H1 (cell line): ENCODE results near the gene CDC73. TPM values are rescaled to one million over a fixed set of nuclear protein-coding genes. Genes with fewer than 3 reads are reported as not detected.

ENCODE experiments used
- CTCF ChIA-PET: fragments of 300-600 bp; sonication (Branson Sonifier 250); formaldehyde crosslinking; loops from one replicate; lab custom pipeline; 2021; ENCODE audit not compliant: partially characterized antibody; lab: Charles Lee
- POLR2A ChIA-PET: fragments of 300-600 bp; sonication (Branson Sonifier 250); formaldehyde crosslinking; loops from one replicate; lab custom pipeline; 2021; ENCODE audit warnings: inconsistent platforms; ENCODE audit not compliant: partially characterized antibody; lab: Charles Lee
- DNase-seq, 2 experiments: peaks; one replicate each; pipeline versions ENCODE4 v3.0.0 to v3.0.0-alpha.2; 2010 to 2022; ENCODE audit warnings: low spot score in 2 of 2, low read depth in 1 of 2, mixed read lengths in 1 of 2
- FAIRE-seq: peaks from 2 replicates; lab custom pipeline; 2011; peaks lifted over from hg19 to GRCh38; lab: Jason Lieb, UNC
- H2AFZ ChIP-seq: 2 replicates; pipeline ENCODE4 v1.8.1; 2012; ENCODE audit warnings: low read length, inconsistent platforms
- H2AK5ac ChIP-seq: 2 replicates; pipeline ENCODE4 v1.6.1; 2013; ENCODE audit warnings: low read depth, low read length
- H2BK120ac ChIP-seq: replicated peaks from 2 replicates; pipeline ENCODE3; 2013; ENCODE audit warnings: low read depth, low read length, inconsistent platforms
- H2BK12ac ChIP-seq: 2 replicates; pipeline ENCODE4 v1.6.1; 2013; ENCODE audit warnings: low read depth, low read length
- H2BK15ac ChIP-seq: 2 replicates; pipeline ENCODE4 v1.6.1; 2013; ENCODE audit warnings: low read length
- H2BK20ac ChIP-seq: 2 replicates; pipeline ENCODE4 v1.6.1; 2013; ENCODE audit warnings: low read length
- H2BK5ac ChIP-seq: 2 replicates; pipeline ENCODE4 v1.6.1; 2013; ENCODE audit warnings: low read depth, low read length
- H3K14ac ChIP-seq: 2 replicates; pipeline ENCODE4 v1.6.1; 2013; ENCODE audit warnings: inconsistent platforms; ENCODE audit not compliant: insufficient read length
- H3K18ac ChIP-seq: 2 replicates; pipeline ENCODE4 v1.6.1; 2013; ENCODE audit warnings: low read length; ENCODE audit errors: extremely low read depth
- H3K23ac ChIP-seq: 2 replicates; pipeline ENCODE4 v1.6.1; 2013; ENCODE audit warnings: inconsistent platforms; ENCODE audit not compliant: insufficient read length
- H3K23me2 ChIP-seq: 2 replicates; pipeline ENCODE4 v1.6.1; 2013; ENCODE audit warnings: low read depth, low read length
- H3K27ac ChIP-seq: 2 replicates; pipeline ENCODE4 v1.6.1; 2011; ENCODE audit warnings: low read depth, low read length, inconsistent platforms
- H3K27me3 ChIP-seq, 4 experiments: replicated peaks in 1 of 4; 1 replicate in 1 of 4; 2 replicates in 3 of 4; pipeline versions ENCODE4 v1.6.1 to v1.8.1; 2011 to 2013; ENCODE audit warnings: low read length in 3 of 4, mild to moderate bottlenecking in 3 of 4, inconsistent platforms in 2 of 4, mixed read lengths in 2 of 4, moderate library complexity in 1 of 4; ENCODE audit not compliant: control insufficient read depth in 3 of 4, insufficient read depth in 3 of 4; ENCODE audit errors: extremely low read depth in 1 of 4
- H3K36me3 ChIP-seq, 4 experiments: 2 replicates each; pipeline versions ENCODE4 v1.6.1 to v1.8.1; 2011 to 2013; ENCODE audit warnings: mild to moderate bottlenecking in 4 of 4, low read length in 3 of 4, moderate library complexity in 2 of 4, control low read depth in 1 of 4, inconsistent platforms in 1 of 4; ENCODE audit not compliant: insufficient read depth in 4 of 4, control insufficient read depth in 2 of 4
- H3K4ac ChIP-seq: replicated peaks from 2 replicates; pipeline ENCODE3; 2013; ENCODE audit warnings: low read length, low read depth, mixed read lengths, inconsistent platforms; ENCODE audit not compliant: insufficient read length
- H3K4me1 ChIP-seq, 4 experiments: replicated peaks in 1 of 4; 1 replicate in 1 of 4; 2 replicates in 3 of 4; pipeline versions ENCODE4 v1.6.1 to v1.8.1; 2011 to 2013; ENCODE audit warnings: low read length in 3 of 4, inconsistent platforms in 2 of 4, mixed read lengths in 1 of 4; ENCODE audit not compliant: insufficient read depth in 4 of 4, control insufficient read depth in 3 of 4
- H3K4me2 ChIP-seq, 2 experiments: 2 replicates each; pipeline versions ENCODE4 v1.6.1 to v1.8.1; 2011 to 2013; ENCODE audit warnings: low read depth in 2 of 2, low read length in 2 of 2, control low read depth in 1 of 2, inconsistent platforms in 1 of 2, mild to moderate bottlenecking in 1 of 2; ENCODE audit not compliant: insufficient read depth in 1 of 2
- H3K4me3 ChIP-seq, 4 experiments: fragments of 200-600, 300-600 bp in 1 of 4; sonication (generic), shearing (Covaris generic), sonication (Bioruptor Twin) in 1 of 4; 2 replicates each; pipeline versions ENCODE4 v1.5.1 to v1.8.1; 2011 to 2016; ENCODE audit warnings: low read length in 4 of 4, low read depth in 3 of 4, control low read depth in 2 of 4, inconsistent platforms in 2 of 4, mild to moderate bottlenecking in 2 of 4, mixed read lengths in 1 of 4, moderate library complexity in 1 of 4; ENCODE audit not compliant: insufficient read depth in 2 of 4; ENCODE audit errors: extremely low read depth in 1 of 4
- H3K56ac ChIP-seq: replicated peaks from 2 replicates; pipeline ENCODE3; 2013; ENCODE audit warnings: low read depth, mild to moderate bottlenecking, mixed read lengths, low read length, inconsistent platforms; ENCODE audit not compliant: insufficient read length
- H3K79me1 ChIP-seq: 2 replicates; pipeline ENCODE4 v1.6.1; 2013; ENCODE audit warnings: low read depth, low read length, control low read depth
- H3K79me2 ChIP-seq, 2 experiments: 2 replicates each; pipeline versions ENCODE4 v1.6.1 to v1.8.1; 2012 to 2013; ENCODE audit warnings: low read length in 2 of 2, mild to moderate bottlenecking in 2 of 2, inconsistent platforms in 1 of 2; ENCODE audit not compliant: insufficient read depth in 2 of 2, control insufficient read depth in 1 of 2
- H3K9ac ChIP-seq, 4 experiments: replicated peaks in 1 of 4; 1 replicate in 1 of 4; 2 replicates in 3 of 4; pipeline versions ENCODE4 v1.6.1 to v1.8.1; 2011 to 2013; ENCODE audit warnings: low read depth in 3 of 4, low read length in 3 of 4, control low read depth in 2 of 4, mild to moderate bottlenecking in 2 of 4, moderate library complexity in 2 of 4, inconsistent platforms in 1 of 4; ENCODE audit errors: extremely low read depth in 1 of 4
- H3K9me3 ChIP-seq, 2 experiments: 2 replicates each; pipeline versions ENCODE4 v1.6.1 to v1.8.1; 2012 to 2013; ENCODE audit warnings: mild to moderate bottlenecking in 2 of 2, moderate library complexity in 2 of 2, control low read depth in 1 of 2, inconsistent platforms in 1 of 2, low read depth in 1 of 2, low read length in 1 of 2, mixed read lengths in 1 of 2; ENCODE audit not compliant: insufficient read depth in 2 of 2
- H4K20me1 ChIP-seq, 2 experiments: replicated peaks in 1 of 2; 2 replicates each; pipeline versions ENCODE3 to v1.8.1; 2011 to 2013; ENCODE audit warnings: inconsistent platforms in 2 of 2, low read length in 2 of 2, mild to moderate bottlenecking in 1 of 2; ENCODE audit not compliant: insufficient read depth in 2 of 2, control insufficient read depth in 1 of 2
- H4K5ac ChIP-seq: 2 replicates; pipeline ENCODE4 v1.6.1; 2013; ENCODE audit warnings: low read length, low read depth, mixed read lengths, inconsistent platforms; ENCODE audit not compliant: insufficient read length
- H4K8ac ChIP-seq: 2 replicates; pipeline ENCODE4 v1.8.0; 2013; ENCODE audit warnings: mild to moderate bottlenecking, moderate library complexity, low read length, inconsistent platforms; ENCODE audit not compliant: insufficient read depth; ENCODE audit errors: extremely low read depth
- H4K91ac ChIP-seq: replicated peaks from 2 replicates; pipeline ENCODE3; 2013; ENCODE audit warnings: low read length, mixed read lengths, inconsistent platforms; ENCODE audit not compliant: insufficient read length
- CBX8 ChIP-seq: fragments of 300-800, 300-1000 bp; sonication (generic); IDR thresholded peaks from 2 replicates; pipeline ENCODE4 v1.7.1; 2016; ENCODE audit warnings: low read depth, low read length, borderline replicate concordance
- CTBP2 ChIP-seq: IDR thresholded peaks from 2 replicates; pipeline ENCODE4 v1.7.0; 2011; ENCODE audit warnings: borderline replicate concordance, mild to moderate bottlenecking, moderate library complexity, mixed read lengths, low read length; ENCODE audit not compliant: insufficient read depth, insufficient read length
- GABPA ChIP-seq: IDR thresholded peaks from 2 replicates; pipeline ENCODE4 v1.6.1; 2011; ENCODE audit warnings: mild to moderate bottlenecking, low read length, moderate library complexity, borderline replicate concordance; ENCODE audit not compliant: insufficient read depth
- HDAC2 ChIP-seq, 2 experiments: fragments of 300-600 bp in 1 of 2; sonication (generic) in 1 of 2; IDR thresholded peaks; 2 replicates each; pipeline ENCODE4 v1.6.1; 2011 to 2012; ENCODE audit warnings: low read depth in 2 of 2, low read length in 2 of 2, mild to moderate bottlenecking in 2 of 2, moderate library complexity in 2 of 2, borderline replicate concordance in 1 of 2, inconsistent platforms in 1 of 2
- KDM1A ChIP-seq: fragments of 200-600, 300-600 bp; sonication (generic); IDR thresholded peaks from 2 replicates; pipeline ENCODE4 v1.7.1; 2016; ENCODE audit warnings: mild to moderate bottlenecking, low read length, borderline replicate concordance
- NANOG ChIP-seq: IDR thresholded peaks from 2 replicates; pipeline ENCODE4 v1.6.1; 2011; ENCODE audit warnings: low read length, low read depth, mild to moderate bottlenecking, inconsistent platforms; ENCODE audit not compliant: insufficient read depth, poor library complexity, severe bottlenecking
- NRF1 ChIP-seq: IDR thresholded peaks from 2 replicates; pipeline ENCODE4 v1.6.1; 2011; ENCODE audit warnings: mild to moderate bottlenecking, low read depth, low read length, improper control_type of control experiment
- PHF8 ChIP-seq: fragments of 200-600 bp; sonication (generic); conservative IDR thresholded peaks from 2 replicates; pipeline ENCODE4 v1.7.1; 2012; ENCODE audit warnings: low read depth, mild to moderate bottlenecking, inconsistent platforms, low read length, moderate library complexity
- RBBP5 ChIP-seq: IDR thresholded peaks from 2 replicates; pipeline ENCODE4 v1.7.1; 2012; ENCODE audit warnings: low read depth, mild to moderate bottlenecking, inconsistent platforms, low read length, moderate library complexity, borderline replicate concordance
- RNF2 ChIP-seq: fragments of 200-900, 300-1000 bp; sonication (generic); IDR thresholded peaks from 2 replicates; pipeline ENCODE4 v1.7.1; 2016; ENCODE audit warnings: borderline replicate concordance, low read depth, mild to moderate bottlenecking, antibody characterized with exemption, low read length; ENCODE audit not compliant: poor library complexity, severe bottlenecking; ENCODE audit errors: missing control alignments
- SP4 ChIP-seq: IDR thresholded peaks from 2 replicates; pipeline ENCODE4 v1.6.1; 2012; ENCODE audit warnings: low read length, inconsistent platforms
- TAF1 ChIP-seq: IDR thresholded peaks from 2 replicates; pipeline ENCODE4 v1.6.1; 2011; ENCODE audit warnings: mild to moderate bottlenecking, low read depth, low read length
- WGBS, 2 experiments: shearing (Covaris generic) in 1 of 2; methylation state at CpG; one replicate each; pipeline versions ENCODE4 v1.1.6 to v1.1.7; 2013 to 2015; ENCODE audit warnings: low lambda C conversion rate in 2 of 2, mixed read lengths in 2 of 2, inconsistent platforms in 1 of 2, low coverage in 1 of 2, missing lambda C conversion rate in 1 of 2; ENCODE audit not compliant: insufficient replicate concordance in 2 of 2, insufficient coverage in 1 of 2, insufficient read length in 1 of 2; ENCODE audit errors: extremely low coverage in 1 of 2, missing lambda C conversion rate in 1 of 2; 5-methylcytosine and 5-hydroxymethylcytosine counted together
- polyA plus RNA-seq, 7 experiments: library from polyadenylated mRNA; depleted of rRNA in 3 of 7; stranded (reverse) in 5 of 7; unstranded in 2 of 7; fragments of >200 nt in 5 of 7; fragments of 200-250 nt in 2 of 7; gene quantifications; 1 replicate in 5 of 7; 2 replicates in 1 of 7; 4 replicates in 1 of 7; pipeline versions ENCODE4 v1.2.1 to v1.2.3, GENCODE V29; 2011 to 2013; ENCODE audit warnings: missing spikeins in 2 of 7, mixed read lengths in 2 of 7
- total RNA-seq: library from RNA; stranded (reverse); fragmentation: NEBNext Ultra II Directional; extraction: Animal tissue kit (Norgen Biotek cat#: 25700); gene quantifications from 2 replicates; pipeline ENCODE4 v1.2.1, GENCODE V29; 2021

Gene CDC73
- total and polyA plus RNA-seq, 2 of the 8 experiments (the other 6 are each of a cell fraction or from before 2014, with no cell fraction given) = 9.8 to 64.0 TPM

- CTCF ChIA-PET = no interaction called here
Observed at GRCh38 chr1:193157360-193157759, 35.5 kb downstream of the CDC73 start.

More at GRCh38 chr1:193157360-193157759, 35.5 kb downstream of the CDC73 start:
- H3K4me2 ChIP-seq = no peak overlapping the region
- H3K23ac ChIP-seq = no peak overlapping the region
- H2BK15ac ChIP-seq = no peak overlapping the region
- no peaks in the 10 kb centered on the region for H3K27me3 ChIP-seq
- no peak overlapping the region for H2AFZ ChIP-seq
- peaks cover 0 to 16% (median 5%) of the 10 kb centered on the region in 4 experiments; a peak in 3 of 8 replicates for H3K36me3 ChIP-seq
- no peaks in the 10 kb centered on the region for H3K79me1 ChIP-seq
- H3K79me2 ChIP-seq = peaks cover 0 to 8% of the 10 kb centered on the region in 2 experiments; a peak in 1 of 4 replicates
- FAIRE-seq (no peak), DNase-seq (no peak)
- no peak overlapping the region for H2BK12ac ChIP-seq
- H4K91ac ChIP-seq = no peak overlapping the region
- no peak overlapping the region for H2AK5ac ChIP-seq
- no peak overlapping the region for H3K56ac ChIP-seq
- H4K8ac ChIP-seq = no peak overlapping the region
- H3K14ac ChIP-seq = no peak overlapping the region
- no peaks in the 10 kb centered on the region for H3K4me1 ChIP-seq
- no peak overlapping the region for H3K18ac ChIP-seq
- no peaks in the 10 kb centered on the region for H3K9me3 ChIP-seq
- no peaks in the 10 kb centered on the region for H3K23me2 ChIP-seq
- H2BK5ac ChIP-seq = no peak overlapping the region
- no peak overlapping the region for H2BK20ac ChIP-seq
- H3K27ac ChIP-seq = no peak overlapping the region
- TF ChIP-seq KDM1A (no peak), RNF2 (no peak), GABPA (no peak), TAF1 (no peak), HDAC2 (IDR thresholded peaks at IDR 0.05; ENCODE audit: borderline replicate concordance in 1 of 2, low read depth in 2 of 2, low read length in 2 of 2) (no peak), NANOG (no peak), RBBP5 (no peak), PHF8 (no peak), CTBP2 (no peak), NRF1 (no peak), SP4 (no peak), CBX8 (no peak)
- no peaks in the 10 kb centered on the region for H4K20me1 ChIP-seq
- no peak overlapping the region for H2BK120ac ChIP-seq
- H3K4ac ChIP-seq = no peak overlapping the region
- H4K5ac ChIP-seq = no peak overlapping the region
- 93% methylated on average over 2 of the region's 2 CpGs; no CpG with 5 or more reads in 1 of the 2 experiments for WGBS, 2 experiments
- POLR2A ChIA-PET = no interaction called here
- H3K4me3 ChIP-seq = no peak overlapping the region
- H3K9ac ChIP-seq = no peak overlapping the region
